ENCODE data around the gene NT5C1B. TPM values are rescaled to one million over a fixed set of nuclear protein-coding genes. Genes with fewer than 3 reads are reported as not detected.

Gene NT5C1B
- total RNA-seq, 4 donors from 2014 or later: not detected

DNA sequence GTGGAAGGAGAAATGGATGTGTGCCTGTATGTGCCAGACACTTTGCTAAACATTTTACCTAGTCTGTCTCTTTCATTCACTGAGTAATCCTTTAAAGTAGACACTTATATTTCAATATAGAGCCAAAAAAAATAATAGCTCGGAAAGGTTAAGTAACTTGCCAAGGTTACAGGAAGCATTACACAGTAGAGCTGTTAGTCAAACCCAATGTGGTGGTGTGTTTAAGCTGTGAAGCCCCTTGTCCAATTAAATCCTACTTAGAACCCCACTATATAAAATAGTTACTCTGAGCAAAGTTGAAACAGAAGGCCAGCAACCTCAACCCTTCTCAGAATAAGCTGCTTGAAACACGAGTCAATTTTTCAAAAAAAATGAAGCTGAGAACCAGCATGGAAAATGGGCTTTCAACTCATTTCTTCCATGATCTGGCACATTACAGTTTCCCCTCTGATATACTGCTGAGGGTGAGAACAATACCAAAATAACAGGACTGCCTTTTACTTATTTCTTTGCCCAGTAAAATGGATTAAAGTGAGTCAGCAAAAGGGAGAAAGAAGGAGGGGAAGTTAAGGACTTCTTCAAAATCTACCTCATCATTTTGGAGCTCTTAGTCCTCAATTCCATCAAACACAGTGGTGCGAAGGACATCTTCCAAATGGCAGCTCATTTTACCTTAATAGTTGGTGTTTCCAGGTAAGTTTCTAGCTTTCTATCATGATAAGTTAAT lies 36.9 kb downstream of the NT5C1B start:
- Histone ChIP-seq H3K36me3 (no peaks in the 10 kb centered on the region), H3K4me3 (no peak overlapping the region), H3K4me1 (no peaks in the 10 kb centered on the region), H3K9me3 (no peaks in the 10 kb centered on the region), H3K27ac (no peak overlapping the region), H3K27me3 (no peaks in the 10 kb centered on the region)
- TF ChIP-seq, protein P1, sequence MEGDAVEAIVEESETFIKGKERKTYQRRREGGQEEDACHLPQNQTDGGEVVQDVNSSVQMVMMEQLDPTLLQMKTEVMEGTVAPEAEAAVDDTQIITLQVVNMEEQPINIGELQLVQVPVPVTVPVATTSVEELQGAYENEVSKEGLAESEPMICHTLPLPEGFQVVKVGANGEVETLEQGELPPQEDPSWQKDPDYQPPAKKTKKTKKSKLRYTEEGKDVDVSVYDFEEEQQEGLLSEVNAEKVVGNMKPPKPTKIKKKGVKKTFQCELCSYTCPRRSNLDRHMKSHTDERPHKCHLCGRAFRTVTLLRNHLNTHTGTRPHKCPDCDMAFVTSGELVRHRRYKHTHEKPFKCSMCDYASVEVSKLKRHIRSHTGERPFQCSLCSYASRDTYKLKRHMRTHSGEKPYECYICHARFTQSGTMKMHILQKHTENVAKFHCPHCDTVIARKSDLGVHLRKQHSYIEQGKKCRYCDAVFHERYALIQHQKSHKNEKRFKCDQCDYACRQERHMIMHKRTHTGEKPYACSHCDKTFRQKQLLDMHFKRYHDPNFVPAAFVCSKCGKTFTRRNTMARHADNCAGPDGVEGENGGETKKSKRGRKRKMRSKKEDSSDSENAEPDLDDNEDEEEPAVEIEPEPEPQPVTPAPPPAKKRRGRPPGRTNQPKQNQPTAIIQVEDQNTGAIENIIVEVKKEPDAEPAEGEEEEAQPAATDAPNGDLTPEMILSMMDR (IDR thresholded peaks at IDR 0.05): no peak
- no peak for TF ChIP-seq POLR2A (IDR thresholded peaks at IDR 0.05)
- intact Hi-C loops (cut with DNase I; ENCODE audit: low total_unique reads): no loop called here
- no peak for DNase-seq

DNA sequence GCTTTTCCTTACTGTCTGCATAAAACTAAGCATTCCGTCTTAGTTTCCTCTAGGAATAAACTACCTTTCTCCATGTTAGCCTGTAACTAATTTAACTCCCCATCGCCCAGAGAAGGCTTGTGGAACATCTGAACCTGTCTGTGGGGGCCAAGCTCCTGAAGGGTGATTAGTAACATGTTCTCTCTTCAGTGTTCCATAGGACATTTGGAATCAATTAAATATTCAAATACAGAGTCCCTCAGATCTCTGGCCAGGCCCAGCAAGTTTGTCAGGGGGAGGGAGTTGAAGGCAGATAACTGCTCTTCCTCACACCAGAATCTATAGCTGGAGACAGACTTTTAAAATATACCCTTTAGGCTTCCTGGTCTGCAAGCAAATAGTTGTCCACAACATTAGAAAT lies 37.7 kb downstream of the NT5C1B start:
- H3K4me3 ChIP-seq: no peak overlapping the region
- H3K9me3 ChIP-seq: no peaks in the 10 kb centered on the region
- TF ChIP-seq, protein P1 (IDR thresholded peaks at IDR 0.05): no peak
- no peak for TF ChIP-seq POLR2A (IDR thresholded peaks at IDR 0.05)
- no peaks in the 10 kb centered on the region for H3K27me3 ChIP-seq
- H3K27ac ChIP-seq: no peak overlapping the region
- DNase-seq: no peak
- intact Hi-C loops (cut with DNase I; ENCODE audit: low total_unique reads): no loop called here
- H3K36me3 ChIP-seq: no peaks in the 10 kb centered on the region
- no peaks in the 10 kb centered on the region for H3K4me1 ChIP-seq

DNA sequence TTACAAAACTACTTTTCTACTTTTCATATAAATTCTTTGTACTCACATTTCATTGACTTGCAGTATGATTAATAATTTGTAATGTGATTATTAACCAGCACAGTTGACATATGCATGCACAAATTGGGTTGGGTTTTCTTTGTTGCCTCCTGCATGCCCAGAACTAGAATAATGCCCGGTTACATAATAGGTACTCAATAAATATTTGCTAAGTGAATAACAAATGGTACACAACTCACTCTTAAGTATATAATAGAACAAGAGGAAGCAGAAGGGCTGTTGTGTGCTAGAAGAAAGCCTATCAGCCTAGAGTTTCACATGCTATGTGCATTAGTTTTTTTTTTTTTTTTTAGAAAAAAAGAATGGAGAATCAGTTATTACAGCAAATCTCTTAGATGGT lies 38.2 kb downstream of the NT5C1B start:
- intact Hi-C loops (cut with DNase I; ENCODE audit: low total_unique reads): no loop called here
- H3K4me3 ChIP-seq: no peak overlapping the region
- H3K27me3 ChIP-seq: no peaks in the 10 kb centered on the region
- no peaks in the 10 kb centered on the region for H3K36me3 ChIP-seq
- no peak for TF ChIP-seq POLR2A (IDR thresholded peaks at IDR 0.05)
- TF ChIP-seq, protein P1 (IDR thresholded peaks at IDR 0.05): no peak
- H3K9me3 ChIP-seq: no peaks in the 10 kb centered on the region
- H3K4me1 ChIP-seq: no peaks in the 10 kb centered on the region
- H3K27ac ChIP-seq: no peak overlapping the region
- no peak for DNase-seq

DNA sequence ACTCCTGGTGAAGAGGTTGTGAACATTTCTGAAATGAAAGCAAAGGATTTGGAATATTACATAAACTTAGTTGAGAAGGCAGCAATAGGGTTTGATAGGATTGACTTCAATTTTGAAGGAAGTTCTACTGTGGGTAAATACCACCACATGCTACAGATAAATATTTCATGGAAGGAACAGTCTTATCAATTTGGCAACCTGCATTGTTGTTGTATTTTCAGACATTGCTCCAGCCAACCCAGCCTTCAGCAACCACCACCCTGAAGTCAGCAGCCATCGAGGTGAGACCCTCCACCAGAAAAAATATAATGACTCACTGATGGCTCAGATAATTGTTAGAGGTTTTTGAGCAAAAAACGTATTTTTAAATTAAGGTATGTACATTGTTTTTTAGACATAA lies 38.9 kb downstream of the NT5C1B start:
- TF ChIP-seq POLR2A (IDR thresholded peaks at IDR 0.05): no peak
- TF ChIP-seq, protein P1 (IDR thresholded peaks at IDR 0.05): no peak
- Histone ChIP-seq H3K4me3 (no peak overlapping the region), H3K4me1 (no peaks in the 10 kb centered on the region), H3K27ac (no peak overlapping the region), H3K36me3 (no peaks in the 10 kb centered on the region), H3K27me3 (no peaks in the 10 kb centered on the region), H3K9me3 (no peaks in the 10 kb centered on the region)
- no peak for DNase-seq
- intact Hi-C loops (cut with DNase I; ENCODE audit: low total_unique reads): no loop called here

DNA sequence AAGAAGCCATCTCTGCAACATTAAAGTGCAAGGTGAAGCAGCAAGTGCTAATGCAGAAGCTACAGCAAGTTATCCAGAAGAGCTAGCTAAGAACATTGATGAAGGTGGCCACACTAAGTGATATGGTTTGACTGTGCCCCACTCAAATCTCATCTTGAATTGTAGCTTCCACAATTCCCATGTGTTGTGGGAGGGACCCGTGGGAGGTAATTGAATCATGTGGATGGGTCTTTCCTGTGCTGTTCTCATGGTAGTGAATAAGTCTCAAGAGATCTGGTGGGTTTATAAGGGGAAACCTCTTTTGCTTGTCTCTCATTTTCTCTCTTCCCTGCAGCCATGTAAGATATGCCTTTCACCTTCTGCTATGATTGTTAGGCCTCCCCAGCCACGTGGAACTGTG lies 40.3 kb downstream of the NT5C1B start:
- no peak for DNase-seq
- no peaks in the 10 kb centered on the region for H3K27me3 ChIP-seq
- H3K4me3 ChIP-seq: no peak overlapping the region
- H3K4me1 ChIP-seq: no peaks in the 10 kb centered on the region
- no peak overlapping the region for H3K27ac ChIP-seq
- H3K9me3 ChIP-seq: no peaks in the 10 kb centered on the region
- intact Hi-C loops (cut with DNase I; ENCODE audit: low total_unique reads): no loop called here
- H3K36me3 ChIP-seq: no peaks in the 10 kb centered on the region
- TF ChIP-seq, protein P1 (IDR thresholded peaks at IDR 0.05): no peak
- no peak for TF ChIP-seq POLR2A (IDR thresholded peaks at IDR 0.05)
